Liver (tissue), 3 donors: ENCODE data around the gene SNCG.
"Not testable (repeated sequence)": the region's sequence is repeated elsewhere in the genome, so short reads cannot be mapped to it uniquely, and the experiment has no call there.

ENCODE experiments used
- ATF3 ChIP-seq: IDR thresholded peaks from 2 replicates; pipeline ENCODE4 v1.6.1; 2016; ENCODE audit warnings: antibody characterized with exemption
- CTCF ChIP-seq: fragments of 150-350 bp; IDR thresholded peaks from 2 replicates; pipeline ENCODE4 v1.5.1; 2017; ENCODE audit warnings: improper control_type of control experiment, low read depth, low read length; ENCODE audit not compliant: missing input control
- EGR1 ChIP-seq, 2 donors: IDR thresholded peaks; 2 replicates each; pipeline ENCODE4 v1.6.1; 2016 to 2018; ENCODE audit warnings: antibody characterized with exemption in 2 of 2, low read depth in 2 of 2
- FOXA1 ChIP-seq: IDR thresholded peaks from 2 replicates; pipeline ENCODE4 v1.6.1; 2016; ENCODE audit warnings: antibody characterized with exemption
- HNF4G ChIP-seq: IDR thresholded peaks from 2 replicates; pipeline ENCODE4 v1.6.1; 2016; ENCODE audit warnings: antibody characterized with exemption
- JUND ChIP-seq, 2 donors: IDR thresholded peaks; 2 replicates each; pipeline ENCODE4 v1.6.1; 2016; ENCODE audit warnings: antibody characterized with exemption in 2 of 2
- MAX ChIP-seq: IDR thresholded peaks from 2 replicates; pipeline ENCODE4 v1.6.1; 2016; ENCODE audit warnings: antibody characterized with exemption
- RAD21 ChIP-seq, 2 donors: IDR thresholded peaks; 2 replicates each; pipeline ENCODE4 v1.6.1; 2016; ENCODE audit warnings: antibody characterized with exemption in 2 of 2, mild to moderate bottlenecking in 2 of 2
- REST ChIP-seq: IDR thresholded peaks from 2 replicates; pipeline ENCODE4 v1.6.1; 2016; ENCODE audit warnings: antibody characterized with exemption, mild to moderate bottlenecking
- RXRA ChIP-seq, 2 donors: IDR thresholded peaks; 2 replicates each; pipeline ENCODE4 v1.6.1; 2017 to 2018; ENCODE audit warnings: antibody characterized with exemption in 2 of 2, mild to moderate bottlenecking in 1 of 2
- SP1 ChIP-seq: IDR thresholded peaks from 2 replicates; pipeline ENCODE4 v1.6.1; 2018; ENCODE audit warnings: antibody characterized with exemption, mild to moderate bottlenecking
- TAF1 ChIP-seq: conservative IDR thresholded peaks from 2 replicates; pipeline ENCODE4 v1.6.1; 2016; ENCODE audit warnings: antibody characterized with exemption, mild to moderate bottlenecking
- YY1 ChIP-seq: IDR thresholded peaks from 2 replicates; pipeline ENCODE4 v1.6.1; 2016; ENCODE audit warnings: antibody characterized with exemption, mild to moderate bottlenecking
- ZBTB33 ChIP-seq: IDR thresholded peaks from 2 replicates; pipeline ENCODE4 v1.6.1; 2016; ENCODE audit warnings: antibody characterized with exemption
- donor health status: healthy.
- donor health status: healthy.

- not testable (repeated sequence) for TF ChIP-seq CTCF; SP1; TAF1; YY1; FOXA1; RAD21 (IDR thresholded peaks at IDR 0.05); ATF3; ZBTB33; EGR1 (IDR thresholded peaks at IDR 0.05; ENCODE audit: low read depth in 2 of 2); REST; JUND (IDR thresholded peaks at IDR 0.05); HNF4G; MAX; RXRA (IDR thresholded peaks at IDR 0.05)
These were observed 20.1 kb downstream of the SNCG start for GRCh38 chr10:86978457-86978856.
